HL-60/S4 treated with phorbol 12-myristate 13-acetate at 8.2 ng/mL for 4 days and 3 days (cell line): ENCODE measurements around the gene FLVCR2.

Experiments used
- in situ Hi-C: fragments of 300-500 bp; cut with MboI; formaldehyde crosslinking; loops from 2 replicates; pipeline ENCODE4 v1.15.0; 2022; ENCODE audit warnings: low sequenced_read_pairs

FLVCR2 gene

GRCh38 chr14:75626863-75627262 is 48.4 kb downstream of the FLVCR2 start:
- in situ Hi-C loops: no loop called here

GRCh38 chr14:75627406-75627805 is 49.0 kb downstream of the FLVCR2 start:
- in situ Hi-C loops: no loop called here

GRCh38 chr14:75628816-75629215 is 50.4 kb downstream of the FLVCR2 start:
- in situ Hi-C loops: no loop called here

- in situ Hi-C loops: no loop called here
Observed at GRCh38 chr14:75630695-75631452, 52.5 kb downstream of the FLVCR2 start.

GRCh38 chr14:75631453-75631831 is 53.0 kb downstream of the FLVCR2 start:
- in situ Hi-C loops: no loop called here

- in situ Hi-C loops: no loop called here
Observed at GRCh38 chr14:75634848-75635247, 56.4 kb downstream of the FLVCR2 start.

GRCh38 chr14:75636100-75636692 is 57.8 kb downstream of the FLVCR2 start:
- in situ Hi-C loops: no loop called here

- in situ Hi-C loops: no loop called here
Observed at GRCh38 chr14:75640876-75641275, 62.5 kb downstream of the FLVCR2 start.

- in situ Hi-C loops: no loop called here
Observed at GRCh38 chr14:75643985-75644384, 65.6 kb downstream of the FLVCR2 start.

GRCh38 chr14:75645056-75645455 is 66.6 kb downstream of the FLVCR2 start:
- in situ Hi-C loops: no loop called here

GRCh38 chr14:75646762-75647161 is 68.3 kb downstream of the FLVCR2 start:
- in situ Hi-C loops: no loop called here

- in situ Hi-C loops: no loop called here
Observed at GRCh38 chr14:75647640-75648039, 69.2 kb downstream of the FLVCR2 start.

GRCh38 chr14:75648066-75648838 is 69.8 kb downstream of the FLVCR2 start:
- in situ Hi-C loops: no loop called here

- in situ Hi-C loops: no loop called here
Observed at GRCh38 chr14:75649337-75649736, 70.9 kb downstream of the FLVCR2 start.

GRCh38 chr14:75649773-75650172 is 71.4 kb downstream of the FLVCR2 start:
- in situ Hi-C loops: no loop called here

- in situ Hi-C loops: no loop called here
Observed at GRCh38 chr14:75650253-75651058, 72.0 kb downstream of the FLVCR2 start.

GRCh38 chr14:75653563-75653962 is 75.1 kb downstream of the FLVCR2 start:
- in situ Hi-C loops: no loop called here

GRCh38 chr14:75654127-75654732 is 75.8 kb downstream of the FLVCR2 start:
- in situ Hi-C loops: no loop called here

GRCh38 chr14:75655235-75655634 is 76.8 kb downstream of the FLVCR2 start:
- in situ Hi-C loops: no loop called here

- in situ Hi-C loops: no loop called here
Observed at GRCh38 chr14:75657331-75657730, 78.9 kb downstream of the FLVCR2 start.

GRCh38 chr14:75658957-75659356 is 80.5 kb downstream of the FLVCR2 start:
- in situ Hi-C loops: no loop called here
